Astrocyte (in vitro differentiated cells and primary cell): ENCODE data around the gene DGKG. TPM values are rescaled to one million over a fixed set of nuclear protein-coding genes. Genes with fewer than 3 reads are reported as not detected.

Experiments used
- DNase-seq: peaks from one replicate; pipeline ENCODE4 v3.0.0-alpha.2; 2010; ENCODE audit warnings: low read depth
- FAIRE-seq: peaks from 2 replicates; lab custom pipeline; 2011; peaks lifted over from hg19 to GRCh38; lab: Jason Lieb, UNC
- H2AFZ ChIP-seq: 2 replicates; pipeline ENCODE4 v1.6.0; 2012; ENCODE audit warnings: low read depth, low read length, inconsistent platforms
- H3K27ac ChIP-seq: 2 replicates; pipeline ENCODE4 v1.5.1; 2011; ENCODE audit warnings: low read depth, low read length, inconsistent platforms
- H3K27me3 ChIP-seq: 2 replicates; pipeline ENCODE4 v1.6.0; 2011; ENCODE audit warnings: low read length, inconsistent platforms; ENCODE audit not compliant: insufficient read depth
- H3K36me3 ChIP-seq: 2 replicates; pipeline ENCODE4 v1.5.1; 2011; ENCODE audit warnings: low read length, inconsistent platforms; ENCODE audit not compliant: insufficient read depth
- H3K4me1 ChIP-seq: 2 replicates; pipeline ENCODE4 v1.5.1; 2011; ENCODE audit warnings: low read length, inconsistent platforms; ENCODE audit not compliant: insufficient read depth
- H3K4me2 ChIP-seq: 2 replicates; pipeline ENCODE4 v1.6.0; 2012; ENCODE audit warnings: low read length, inconsistent platforms
- H3K4me3 ChIP-seq: 2 replicates; pipeline ENCODE4 v1.5.1; 2011; ENCODE audit warnings: low read depth, mild to moderate bottlenecking, low read length, inconsistent platforms; ENCODE audit not compliant: insufficient read depth
- H3K79me2 ChIP-seq: 2 replicates; pipeline ENCODE4 v1.6.0; 2012; ENCODE audit warnings: mild to moderate bottlenecking, low read length, inconsistent platforms; ENCODE audit not compliant: insufficient read depth
- H3K9ac ChIP-seq: 2 replicates; pipeline ENCODE4 v1.6.0; 2012; ENCODE audit warnings: mild to moderate bottlenecking, low read length, inconsistent platforms
- H3K9me3 ChIP-seq: 2 replicates; pipeline ENCODE4 v1.5.1; 2012; ENCODE audit warnings: low read depth, mild to moderate bottlenecking, low read length, inconsistent platforms; ENCODE audit not compliant: insufficient read depth
- H4K20me1 ChIP-seq: 2 replicates; pipeline ENCODE4 v1.6.0; 2012; ENCODE audit warnings: low read length, inconsistent platforms; ENCODE audit not compliant: insufficient read depth
- H3K27ac Mint-ChIP-seq: one replicate; pipeline ENCODE4 v1.8.0; 2021; ENCODE audit warnings: mild to moderate bottlenecking, mixed read lengths; ENCODE audit not compliant: unreplicated experiment
- H3K27me3 Mint-ChIP-seq: one replicate; pipeline ENCODE4 v1.8.0; 2021; ENCODE audit warnings: low read depth, mixed read lengths; ENCODE audit not compliant: unreplicated experiment
- H3K36me3 Mint-ChIP-seq: one replicate; pipeline ENCODE4 v1.8.0; 2021; ENCODE audit warnings: low read depth, mixed read lengths; ENCODE audit not compliant: unreplicated experiment
- H3K4me1 Mint-ChIP-seq: one replicate; pipeline ENCODE4 v1.8.0; 2021; ENCODE audit warnings: low read depth, mixed read lengths; ENCODE audit not compliant: unreplicated experiment
- H3K4me3 Mint-ChIP-seq: one replicate; pipeline ENCODE4 v1.8.0; 2021; ENCODE audit warnings: mild to moderate bottlenecking, moderate library complexity, mixed read lengths; ENCODE audit not compliant: unreplicated experiment
- H3K9me3 Mint-ChIP-seq: one replicate; pipeline ENCODE4 v1.8.0; 2021; ENCODE audit warnings: mild to moderate bottlenecking, mixed read lengths; ENCODE audit not compliant: unreplicated experiment
- EZH2 ChIP-seq: IDR thresholded peaks from 2 replicates; pipeline ENCODE4 v1.6.1; 2012; ENCODE audit warnings: mild to moderate bottlenecking, low read length, inconsistent platforms; ENCODE audit not compliant: insufficient read depth
- total RNA-seq: library from RNA; stranded (reverse); gene quantifications from 2 replicates; pipeline ENCODE4 v1.2.1, GENCODE V29; 2021
- TF ChIP-seq, protein P1 (sequence below): IDR thresholded peaks from 2 replicates; pipeline ENCODE4 v1.5.1; 2011; ENCODE audit warnings: low read depth, mild to moderate bottlenecking, inconsistent platforms, low read length, moderate library complexity; ENCODE audit not compliant: insufficient read depth

The DGKG gene
- total RNA-seq, 1 donor from 2014 or later, result 0.64 TPM

DNA sequence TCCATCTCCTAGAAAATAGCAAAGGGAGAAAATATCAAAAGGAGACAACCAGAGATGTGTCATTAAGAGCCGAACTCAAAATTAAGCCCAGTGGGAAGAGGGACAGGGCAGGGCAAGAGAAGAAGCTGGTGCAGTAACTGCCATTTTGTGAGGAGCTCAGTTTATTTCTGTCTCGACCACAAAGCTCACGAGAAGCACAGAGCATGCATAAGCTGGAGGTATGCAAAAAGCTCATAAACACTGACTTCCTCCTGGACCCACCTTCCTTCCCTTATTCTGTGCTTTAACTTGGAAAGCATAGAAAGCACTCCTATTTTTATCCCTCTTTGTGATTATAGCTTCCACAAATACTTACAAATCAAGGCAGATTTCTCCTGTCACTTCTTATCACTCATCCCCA is 81.3 kb downstream of the DGKG start:
- H3K4me3 Mint-ChIP-seq, result no peak overlapping the region
- DNase-seq (no peak), FAIRE-seq (no peak)
- peak overlapping the region; percentile 11 for H3K9ac ChIP-seq
- no peaks in the 10 kb centered on the region for H3K36me3 Mint-ChIP-seq
- no peaks in the 10 kb centered on the region for H4K20me1 ChIP-seq
- peaks cover 11% of the 10 kb centered on the region for H3K27me3 Mint-ChIP-seq
- no peaks in the 10 kb centered on the region for H3K27me3 ChIP-seq
- no peaks in the 10 kb centered on the region for H3K9me3 Mint-ChIP-seq
- TF ChIP-seq, protein P1, sequence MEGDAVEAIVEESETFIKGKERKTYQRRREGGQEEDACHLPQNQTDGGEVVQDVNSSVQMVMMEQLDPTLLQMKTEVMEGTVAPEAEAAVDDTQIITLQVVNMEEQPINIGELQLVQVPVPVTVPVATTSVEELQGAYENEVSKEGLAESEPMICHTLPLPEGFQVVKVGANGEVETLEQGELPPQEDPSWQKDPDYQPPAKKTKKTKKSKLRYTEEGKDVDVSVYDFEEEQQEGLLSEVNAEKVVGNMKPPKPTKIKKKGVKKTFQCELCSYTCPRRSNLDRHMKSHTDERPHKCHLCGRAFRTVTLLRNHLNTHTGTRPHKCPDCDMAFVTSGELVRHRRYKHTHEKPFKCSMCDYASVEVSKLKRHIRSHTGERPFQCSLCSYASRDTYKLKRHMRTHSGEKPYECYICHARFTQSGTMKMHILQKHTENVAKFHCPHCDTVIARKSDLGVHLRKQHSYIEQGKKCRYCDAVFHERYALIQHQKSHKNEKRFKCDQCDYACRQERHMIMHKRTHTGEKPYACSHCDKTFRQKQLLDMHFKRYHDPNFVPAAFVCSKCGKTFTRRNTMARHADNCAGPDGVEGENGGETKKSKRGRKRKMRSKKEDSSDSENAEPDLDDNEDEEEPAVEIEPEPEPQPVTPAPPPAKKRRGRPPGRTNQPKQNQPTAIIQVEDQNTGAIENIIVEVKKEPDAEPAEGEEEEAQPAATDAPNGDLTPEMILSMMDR, result no peak
- no peak for TF ChIP-seq EZH2
- H3K36me3 ChIP-seq, result no peaks in the 10 kb centered on the region
- H3K4me1 Mint-ChIP-seq, result peaks cover 18% of the 10 kb centered on the region
- H3K27ac Mint-ChIP-seq, result no peak overlapping the region
- H3K4me2 ChIP-seq, result peak overlapping the region; percentile 75
- H3K4me1 ChIP-seq, result peaks cover 28% of the 10 kb centered on the region
- peak overlapping the region; percentile 69 for H2AFZ ChIP-seq
- H3K4me3 ChIP-seq, result peak overlapping the region; percentile 22
- H3K9me3 ChIP-seq, result no peaks in the 10 kb centered on the region
- no peaks in the 10 kb centered on the region for H3K79me2 ChIP-seq
- H3K27ac ChIP-seq, result peak overlapping the region; percentile 46

DNA sequence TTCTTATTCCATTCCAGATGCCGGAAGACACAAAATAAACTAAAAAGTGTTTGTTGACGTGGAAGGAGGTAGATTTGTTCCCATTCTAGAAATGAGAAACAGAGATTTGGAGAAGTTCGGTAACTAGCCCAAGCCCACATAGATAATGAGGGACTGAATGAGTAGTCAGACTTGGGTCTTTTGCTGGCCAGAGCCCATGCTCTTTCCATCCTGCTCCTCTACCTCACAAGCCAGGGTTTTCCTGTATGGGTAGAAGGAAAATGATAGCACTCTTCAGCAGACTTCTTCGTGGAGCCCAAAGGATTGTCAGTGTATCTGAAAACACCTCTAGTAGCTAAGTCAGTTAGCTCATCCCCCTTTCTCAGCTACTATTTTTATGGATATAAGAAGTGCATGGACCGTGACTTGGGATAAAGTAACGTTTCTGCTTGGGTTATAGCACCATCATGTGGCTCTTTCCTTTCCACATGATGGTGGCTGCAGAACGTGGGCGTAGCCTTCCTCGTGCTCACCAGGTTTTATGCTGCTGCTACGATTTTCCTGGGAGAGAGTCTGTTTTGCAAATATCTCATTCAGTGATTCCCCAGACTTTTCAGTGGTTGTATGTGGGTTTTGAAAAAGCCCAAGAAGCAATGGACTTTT is 84.6 kb downstream of the DGKG start:
- H3K4me1 Mint-ChIP-seq, result peaks cover 13% of the 10 kb centered on the region
- H3K27me3 Mint-ChIP-seq, result peaks cover 13% of the 10 kb centered on the region
- Histone ChIP-seq H3K27me3 (no peaks in the 10 kb centered on the region), H3K27ac (no peak overlapping the region), H3K4me1 (peaks cover 18% of the 10 kb centered on the region), H3K79me2 (no peaks in the 10 kb centered on the region), H3K36me3 (no peaks in the 10 kb centered on the region), H3K4me3 (no peak overlapping the region), H2AFZ (peak overlapping the region; percentile 21), H3K4me2 (no peak overlapping the region), H3K9me3 (no peaks in the 10 kb centered on the region), H3K9ac (no peak overlapping the region), H4K20me1 (no peaks in the 10 kb centered on the region)
- H3K27ac Mint-ChIP-seq, result no peak overlapping the region
- no peak overlapping the region for H3K4me3 Mint-ChIP-seq
- H3K9me3 Mint-ChIP-seq, result no peaks in the 10 kb centered on the region
- TF ChIP-seq, protein P1, result peak; percentile 59
- no peak for TF ChIP-seq EZH2
- DNase-seq (peak; percentile 47), FAIRE-seq (peak; percentile 71)
- H3K36me3 Mint-ChIP-seq, result no peaks in the 10 kb centered on the region

DNA sequence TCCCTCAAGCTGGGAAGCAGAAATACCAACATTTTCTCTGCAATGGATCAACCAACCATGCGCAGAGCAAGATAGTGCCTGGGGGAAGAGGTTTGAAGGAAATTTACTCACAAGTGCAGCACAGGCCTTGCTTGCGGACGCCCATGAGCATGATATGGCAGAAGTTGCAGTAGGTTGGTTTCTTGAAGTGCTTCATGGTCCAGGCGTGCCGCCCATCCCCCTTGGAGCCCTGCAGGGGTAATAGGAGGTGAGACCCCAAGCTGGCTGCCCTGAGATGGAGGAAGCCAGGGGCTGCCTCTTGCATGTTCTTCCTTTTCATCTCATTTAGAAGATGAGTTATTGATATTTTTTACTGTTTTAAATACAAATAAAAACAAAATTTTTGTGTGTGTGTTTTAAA is 86.6 kb downstream of the DGKG start:
- H3K9me3 ChIP-seq, result no peaks in the 10 kb centered on the region
- peaks cover 1% of the 10 kb centered on the region for H3K4me1 ChIP-seq
- H3K36me3 ChIP-seq, result no peaks in the 10 kb centered on the region
- no peak overlapping the region for H3K4me2 ChIP-seq
- H3K36me3 Mint-ChIP-seq, result no peaks in the 10 kb centered on the region
- no peaks in the 10 kb centered on the region for H3K79me2 ChIP-seq
- H3K27me3 Mint-ChIP-seq, result peaks cover 26% of the 10 kb centered on the region
- H3K27ac Mint-ChIP-seq, result no peak overlapping the region
- H3K27me3 ChIP-seq, result no peaks in the 10 kb centered on the region
- no peak overlapping the region for H2AFZ ChIP-seq
- H4K20me1 ChIP-seq, result no peaks in the 10 kb centered on the region
- TF ChIP-seq EZH2, result no peak
- TF ChIP-seq, protein P1, result no peak
- H3K27ac ChIP-seq, result no peak overlapping the region
- H3K4me1 Mint-ChIP-seq, result peaks cover under 1% of the 10 kb centered on the region
- H3K9ac ChIP-seq, result no peak overlapping the region
- FAIRE-seq (no peak), DNase-seq (no peak)
- H3K4me3 ChIP-seq, result no peak overlapping the region
- H3K9me3 Mint-ChIP-seq, result no peaks in the 10 kb centered on the region
- no peak overlapping the region for H3K4me3 Mint-ChIP-seq
